GM13976 (cell line): ENCODE data around the gene CDH13.

Experiments used
- DNase-seq: peaks from one replicate; pipeline ENCODE4 v3.0.0; 2012; ENCODE audit warnings: low spot score
- in situ Hi-C: fragments of 300-500 bp; cut with MboI; formaldehyde crosslinking; loops from one replicate; pipeline ENCODE4 v1.12.0; 2022; ENCODE audit warnings: low sequenced_read_pairs, mixed read lengths, inconsistent platforms; ENCODE audit not compliant: unreplicated experiment
- TF ChIP-seq, protein P1 (sequence below): IDR thresholded peaks from 2 replicates; pipeline ENCODE4 v1.5.1; 2012; ENCODE audit warnings: borderline replicate concordance, mild to moderate bottlenecking; ENCODE audit not compliant: insufficient read depth; ENCODE audit errors: extremely low read depth, missing control alignments, control extremely low read depth

CDH13 gene

DNA sequence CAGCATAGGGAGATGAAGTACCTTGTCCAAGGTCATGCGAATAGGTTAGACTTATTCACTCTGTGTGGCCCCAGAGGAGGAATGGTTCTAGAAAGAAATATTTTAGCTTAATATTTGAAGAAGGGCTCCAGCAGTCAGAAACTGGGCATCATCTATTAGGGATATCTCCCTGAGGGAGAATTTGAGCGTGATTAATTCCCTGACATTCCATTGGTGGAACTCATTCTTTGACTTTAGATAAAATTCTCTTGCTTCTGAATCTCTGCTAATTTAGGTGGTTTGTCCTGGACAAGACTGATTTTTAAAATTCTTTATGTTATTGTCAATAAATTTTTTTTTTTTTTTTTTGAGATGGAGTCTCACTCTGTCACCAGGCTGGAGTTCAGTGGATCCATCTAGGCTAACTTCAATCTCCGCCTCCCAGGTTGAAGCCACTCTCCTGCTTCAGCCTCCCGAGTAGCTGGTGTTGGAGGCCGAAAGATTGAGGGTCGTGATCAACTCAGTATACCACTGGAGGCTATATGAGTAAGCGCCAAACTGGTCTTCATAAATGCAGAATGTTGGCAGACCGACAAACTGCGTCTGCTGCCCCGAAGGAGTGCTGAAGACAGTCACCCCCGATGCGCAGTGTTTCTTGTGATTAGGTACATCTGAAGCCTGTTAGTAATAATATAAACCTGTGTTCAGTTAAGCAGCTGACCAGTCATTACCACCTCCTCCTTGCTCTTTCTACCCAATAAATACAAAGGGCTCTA lies 913.1 kb downstream of the CDH13 start:
- TF ChIP-seq, protein P1, sequence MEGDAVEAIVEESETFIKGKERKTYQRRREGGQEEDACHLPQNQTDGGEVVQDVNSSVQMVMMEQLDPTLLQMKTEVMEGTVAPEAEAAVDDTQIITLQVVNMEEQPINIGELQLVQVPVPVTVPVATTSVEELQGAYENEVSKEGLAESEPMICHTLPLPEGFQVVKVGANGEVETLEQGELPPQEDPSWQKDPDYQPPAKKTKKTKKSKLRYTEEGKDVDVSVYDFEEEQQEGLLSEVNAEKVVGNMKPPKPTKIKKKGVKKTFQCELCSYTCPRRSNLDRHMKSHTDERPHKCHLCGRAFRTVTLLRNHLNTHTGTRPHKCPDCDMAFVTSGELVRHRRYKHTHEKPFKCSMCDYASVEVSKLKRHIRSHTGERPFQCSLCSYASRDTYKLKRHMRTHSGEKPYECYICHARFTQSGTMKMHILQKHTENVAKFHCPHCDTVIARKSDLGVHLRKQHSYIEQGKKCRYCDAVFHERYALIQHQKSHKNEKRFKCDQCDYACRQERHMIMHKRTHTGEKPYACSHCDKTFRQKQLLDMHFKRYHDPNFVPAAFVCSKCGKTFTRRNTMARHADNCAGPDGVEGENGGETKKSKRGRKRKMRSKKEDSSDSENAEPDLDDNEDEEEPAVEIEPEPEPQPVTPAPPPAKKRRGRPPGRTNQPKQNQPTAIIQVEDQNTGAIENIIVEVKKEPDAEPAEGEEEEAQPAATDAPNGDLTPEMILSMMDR = no peak
- DNase-seq = no peak
- in situ Hi-C loops = no loop called here

DNA sequence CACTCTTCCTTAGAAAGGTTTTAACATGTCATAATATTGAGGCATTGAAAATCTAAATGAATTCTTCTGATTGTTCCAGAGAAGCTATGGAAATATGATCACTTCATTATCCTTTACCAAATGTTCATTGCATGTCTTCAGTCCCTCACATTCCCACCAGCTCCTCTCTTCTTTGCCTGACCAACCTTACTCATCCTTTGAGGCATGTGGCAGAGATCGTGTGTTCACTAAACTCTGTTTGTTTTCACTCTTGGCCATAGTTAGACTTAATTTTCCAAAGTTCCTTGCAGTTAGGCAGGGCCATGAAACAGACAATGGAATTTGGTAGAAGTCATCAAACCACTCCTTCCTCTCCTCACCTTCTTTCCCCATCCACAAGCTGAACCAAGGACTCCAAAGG lies 914.5 kb downstream of the CDH13 start:
- DNase-seq = no peak
- in situ Hi-C loops = no loop called here

DNA sequence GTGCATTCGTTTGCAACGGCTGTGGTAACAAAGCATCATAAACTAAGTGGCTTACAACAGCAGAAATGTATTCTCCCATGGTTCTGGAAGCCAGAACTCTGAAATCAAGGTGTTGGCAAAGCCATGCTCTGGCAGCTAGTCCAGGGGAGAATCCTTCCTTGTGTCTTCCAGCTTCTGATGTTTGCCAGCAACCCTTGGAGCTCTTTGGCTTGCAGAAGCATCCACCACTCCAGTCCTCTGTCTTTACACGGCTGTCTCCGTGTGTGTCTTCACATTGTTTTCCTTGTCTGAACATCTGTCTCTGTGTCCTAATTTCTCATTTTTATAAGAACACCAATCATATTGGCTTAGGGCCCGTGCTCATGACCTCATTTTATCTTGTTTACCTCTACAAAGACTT lies 915.7 kb downstream of the CDH13 start:
- TF ChIP-seq, protein P1 = no peak
- DNase-seq = no peak
- in situ Hi-C loops = no loop called here

More for the DNA sequence above, 914.5 kb downstream of the CDH13 start:
- TF ChIP-seq, protein P1 = no peak

DNA sequence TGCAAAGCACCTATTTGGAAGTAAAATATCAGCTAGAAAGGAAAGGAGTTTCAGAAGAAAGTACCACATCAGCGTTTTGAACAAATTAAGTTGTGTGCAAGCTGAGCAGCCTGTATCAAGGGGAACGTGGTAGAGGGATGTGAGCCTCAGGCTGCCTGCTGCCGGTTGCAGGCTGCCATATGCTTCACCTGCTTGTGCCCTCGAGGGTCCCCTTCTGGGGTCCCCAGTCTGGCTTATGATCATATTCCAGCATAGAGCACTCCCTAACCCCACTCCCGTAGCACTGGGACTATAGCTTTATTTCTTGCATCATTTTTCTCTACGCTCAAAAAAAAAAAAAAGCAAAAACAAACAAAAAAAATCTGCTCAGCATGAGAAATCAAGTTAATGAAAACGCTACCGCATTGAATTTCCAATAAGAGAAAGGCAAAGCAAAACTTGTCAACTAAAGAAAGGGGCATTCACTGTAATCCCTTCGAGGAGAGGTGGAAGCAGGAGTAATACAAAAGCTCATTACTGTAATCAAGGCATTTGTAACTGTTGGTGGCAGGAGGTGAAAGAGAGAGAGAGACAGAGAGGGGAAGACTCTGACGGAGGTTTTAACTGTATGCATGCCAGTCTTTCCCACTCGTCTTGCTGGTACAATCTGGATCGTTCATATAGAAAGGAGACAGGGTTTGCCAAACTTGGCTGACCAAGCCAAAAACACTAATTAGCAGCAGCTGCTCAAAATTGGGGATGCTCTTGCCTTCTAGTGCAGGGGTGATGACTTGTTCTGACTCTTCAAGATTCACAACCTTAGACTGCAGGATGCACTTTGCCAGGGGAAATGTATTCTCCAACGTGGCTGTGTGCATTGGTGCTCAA lies 922.8 kb downstream of the CDH13 start:
- TF ChIP-seq, protein P1 = no peak
- DNase-seq = no peak
- in situ Hi-C loops = no loop called here

DNA sequence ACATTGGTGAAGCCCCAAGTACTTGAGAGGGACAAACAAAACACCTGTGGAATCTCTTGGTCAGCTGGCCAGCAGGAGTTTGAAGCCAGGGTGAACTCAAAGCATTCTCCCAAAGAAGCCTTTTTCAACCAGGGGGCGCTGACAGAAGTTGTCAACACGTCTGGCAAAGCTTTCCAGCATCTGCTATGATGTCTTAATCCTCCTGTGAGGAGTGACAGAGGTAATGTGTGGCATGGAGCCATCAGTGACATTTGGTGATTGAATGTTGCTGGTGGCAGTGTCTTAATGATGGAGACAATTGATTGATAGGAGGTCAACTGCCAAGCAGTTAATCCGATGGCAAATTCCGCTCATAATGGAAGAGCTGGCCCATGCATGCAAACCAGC lies 923.4 kb downstream of the CDH13 start:
- in situ Hi-C loops = no loop called here
- DNase-seq = no peak
- TF ChIP-seq, protein P1 = no peak

DNA sequence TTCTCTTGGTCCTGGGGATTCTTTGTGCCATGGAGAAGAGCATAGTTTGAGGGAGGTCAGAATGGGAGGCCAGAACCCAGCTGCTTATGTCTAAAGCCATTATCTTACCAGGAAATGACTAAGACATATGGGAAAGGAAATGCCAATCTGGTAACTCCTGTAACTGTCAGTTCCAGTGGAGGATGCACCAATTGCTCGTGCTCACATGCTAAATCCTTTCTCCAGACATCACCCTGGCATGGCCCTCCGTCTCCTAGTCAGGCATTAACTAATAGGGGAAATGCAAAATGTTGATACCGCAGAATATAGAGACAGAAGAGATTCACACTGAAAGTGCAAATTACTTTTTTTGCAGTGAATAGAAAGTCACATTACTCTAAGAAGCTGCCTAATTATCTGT lies 925.5 kb downstream of the CDH13 start:
- TF ChIP-seq, protein P1 = no peak
- no peak for DNase-seq
- in situ Hi-C loops = no loop called here
